GM23338 (cell line): Measurements from ENCODE around the gene RABGAP1L.
A peak's percentile ranks its signal among the peaks of the same experiment; 100 is the strongest.

Experiments
- CREB1 ChIP-seq: fragments of 250-450 bp; sonication (Bioruptor Pico); IDR thresholded peaks from 2 replicates; pipeline ENCODE4 v1.5.0; 2020; ENCODE audit warnings: low read depth, mild to moderate bottlenecking, moderate library complexity
- CTCF ChIP-seq, 2 experiments: fragments of 200-600 bp in 1 of 2; sonication (generic) in 1 of 2; conservative IDR thresholded peaks; 2 replicates each; pipeline versions ENCODE4 v1.5.1 to v1.6.1; 2016 to 2017; ENCODE audit warnings: antibody characterized with exemption in 2 of 2, low read depth in 2 of 2, mild to moderate bottlenecking in 2 of 2, moderate library complexity in 1 of 2
- EZH2phosphoT487 ChIP-seq: fragments of 200-600 bp; sonication (generic); IDR thresholded peaks from one replicate; pipeline ENCODE4 v1.8.1; 2018; ENCODE audit warnings: antibody characterized with exemption; ENCODE audit not compliant: unreplicated experiment

- TF ChIP-seq CTCF (conservative IDR thresholded peaks at IDR 0.05; ENCODE audit: low read depth in 2 of 2) (no peak), EZH2phosphoT487 (no peak), CREB1 (peak; percentile 92)
Observed at GRCh38 chr1:175023043-175023921, 864.0 kb downstream of the RABGAP1L start, which contains the start of gene MRPS14.
